GM18511 (cell line): ENCODE measurements around the gene MLXIP.

Experiments
- ATAC-seq: cut with Tn5 transposase; IDR thresholded peaks from one replicate; pipeline ENCODE4 v1.9.1; 2021; ENCODE audit warnings: mild to moderate bottlenecking, moderate library complexity; ENCODE audit not compliant: unreplicated experiment

MLXIP gene

DNA sequence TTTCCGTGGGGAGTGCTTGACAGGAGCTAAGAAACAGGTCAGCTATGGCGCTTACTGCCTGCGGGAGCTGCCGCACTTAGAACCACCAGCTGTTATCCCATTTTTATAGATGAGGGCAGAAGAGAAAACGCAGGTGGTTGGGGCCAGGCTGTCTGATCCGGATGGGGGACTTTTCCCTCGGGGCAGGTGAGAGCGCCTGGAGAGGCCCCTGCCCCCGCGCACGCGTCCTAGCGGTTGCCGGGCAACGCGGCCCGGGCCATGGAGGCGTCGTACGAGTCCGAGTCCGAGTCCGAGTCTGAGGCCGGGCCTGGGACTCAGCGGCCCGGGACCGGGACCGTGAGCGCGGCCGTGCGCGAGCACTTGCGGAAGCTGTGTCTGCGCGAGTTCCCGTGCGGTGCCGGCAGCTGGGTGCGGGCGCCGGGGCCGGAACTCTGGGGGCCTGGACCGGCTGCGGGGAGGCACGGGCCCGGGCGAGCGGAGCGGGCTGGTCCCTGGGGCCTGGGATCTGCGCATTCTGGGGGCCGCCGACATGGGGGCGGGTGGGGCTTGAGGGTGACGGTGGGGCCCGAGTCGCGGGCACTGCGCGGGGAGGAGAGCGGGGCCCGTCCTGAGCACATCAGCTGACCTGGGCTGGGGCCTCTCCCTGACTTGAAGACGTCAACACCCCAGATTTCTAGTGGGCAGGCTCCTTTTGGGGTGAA is 104.5 kb downstream of the MLXIP start, which contains the start of gene LRRC43:
Gene LRRC43 (plus strand): TSS at position 237 of the 701 bp plus-strand sequence. CDS start 22 bp downstream, at position 259.
- ATAC-seq = no peak

DNA sequence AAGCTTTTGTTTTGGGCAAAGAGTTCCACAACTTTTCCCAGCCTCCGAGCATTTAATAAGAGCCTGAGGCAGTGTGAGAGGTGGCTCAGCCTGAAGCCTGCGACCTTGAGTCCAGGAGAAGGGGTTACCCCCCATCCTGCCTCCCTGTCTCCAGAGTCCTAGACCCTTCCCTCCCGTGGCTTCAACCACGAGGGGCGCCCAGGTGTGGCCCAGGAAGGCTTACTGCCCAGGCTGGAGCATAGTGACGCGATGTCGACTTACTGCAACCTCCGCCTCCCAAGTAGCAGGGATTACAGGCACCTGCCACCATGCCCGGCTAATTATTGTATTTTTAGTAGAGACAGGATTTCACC is 105.0 kb downstream of the MLXIP start:
- no peak for ATAC-seq

DNA sequence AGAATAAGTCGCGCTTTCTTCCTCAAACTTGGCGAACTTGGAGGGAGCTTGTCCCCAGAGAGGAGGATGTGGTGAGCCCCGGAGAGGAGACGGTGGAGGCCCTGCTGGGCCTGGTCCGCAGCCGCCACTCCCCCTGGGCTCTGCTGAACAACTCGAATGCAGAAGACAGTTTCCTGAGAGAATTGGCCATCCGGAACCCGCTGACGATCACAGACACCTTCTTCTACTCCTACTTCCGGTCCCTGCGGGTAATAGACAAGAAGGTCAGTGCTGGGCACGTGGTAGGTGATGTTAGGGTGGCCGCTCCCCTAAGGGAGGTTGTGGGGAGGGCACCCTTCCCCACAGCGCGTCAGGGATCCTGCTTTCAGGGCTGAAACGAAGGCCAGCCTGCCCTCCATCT is 106.0 kb downstream of the MLXIP start:
- no peak for ATAC-seq

DNA sequence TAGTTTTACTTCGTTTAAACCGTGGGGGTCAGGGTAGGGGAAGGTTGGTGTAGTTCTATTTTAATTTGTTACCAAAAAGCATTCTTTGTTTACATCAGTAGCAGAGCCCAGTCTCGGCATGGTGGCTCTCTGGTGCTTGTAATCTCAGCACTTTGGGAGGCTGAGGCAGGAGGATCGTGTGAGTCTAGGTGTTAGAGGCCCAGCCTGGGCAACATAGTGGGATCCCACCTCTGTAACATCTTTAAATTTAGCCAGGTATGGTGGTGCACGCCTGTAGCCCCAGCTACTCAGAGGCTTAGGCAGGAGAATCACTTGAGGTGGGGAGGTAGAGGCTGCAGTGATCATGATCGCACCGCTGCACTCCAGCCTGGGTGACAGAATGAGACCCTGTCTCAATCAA is 106.5 kb downstream of the MLXIP start:
- no peak for ATAC-seq

DNA sequence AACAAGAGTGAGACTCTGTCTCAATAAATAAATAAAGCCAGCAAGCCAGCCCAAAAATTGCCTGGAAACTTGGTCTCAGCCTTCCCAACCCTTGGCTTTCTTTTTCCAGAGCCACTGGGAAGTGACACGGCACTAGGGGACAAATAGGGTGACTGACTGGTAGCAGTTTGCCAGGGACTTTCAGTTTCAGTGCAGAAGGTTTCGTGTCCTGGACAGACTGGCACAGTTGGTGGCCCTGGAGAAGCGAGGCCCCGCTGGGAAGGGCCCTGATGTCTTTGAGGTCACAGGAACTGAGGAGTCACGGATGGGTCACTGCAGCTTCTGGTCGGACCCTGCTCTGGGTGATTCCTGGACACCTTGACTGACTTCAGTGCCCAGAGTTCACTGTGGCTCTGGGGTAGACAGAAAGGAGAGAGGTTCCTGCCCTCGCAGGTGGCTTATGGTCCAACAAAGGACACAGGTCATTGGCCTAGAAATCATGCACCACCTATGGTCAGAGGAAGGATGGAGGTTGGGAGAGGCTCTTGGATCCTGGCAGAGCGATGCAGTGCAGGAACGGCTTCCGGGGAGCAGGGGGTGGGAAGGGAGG is 107.0 kb downstream of the MLXIP start:
- no peak for ATAC-seq

DNA sequence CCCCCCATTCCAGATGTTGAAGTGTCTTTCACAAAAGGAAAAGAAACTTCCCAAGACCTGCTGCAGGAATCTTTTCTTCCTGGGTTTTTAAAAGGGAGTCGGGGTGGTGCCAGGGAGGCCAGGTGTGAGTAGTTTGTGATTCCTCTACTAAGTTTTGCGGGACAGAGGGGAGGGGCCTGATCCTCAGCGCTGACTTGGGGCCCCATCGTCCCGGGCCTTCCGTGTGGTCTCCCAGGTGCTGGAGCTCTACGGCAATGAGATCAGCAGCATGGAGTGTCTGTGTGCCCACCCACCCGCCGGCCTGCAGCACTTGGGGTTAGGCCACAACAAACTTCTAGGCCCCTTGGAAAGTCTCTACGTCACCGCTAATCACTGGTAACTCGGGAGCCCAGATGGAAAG is 108.9 kb downstream of the MLXIP start:
- ATAC-seq = no peak

DNA sequence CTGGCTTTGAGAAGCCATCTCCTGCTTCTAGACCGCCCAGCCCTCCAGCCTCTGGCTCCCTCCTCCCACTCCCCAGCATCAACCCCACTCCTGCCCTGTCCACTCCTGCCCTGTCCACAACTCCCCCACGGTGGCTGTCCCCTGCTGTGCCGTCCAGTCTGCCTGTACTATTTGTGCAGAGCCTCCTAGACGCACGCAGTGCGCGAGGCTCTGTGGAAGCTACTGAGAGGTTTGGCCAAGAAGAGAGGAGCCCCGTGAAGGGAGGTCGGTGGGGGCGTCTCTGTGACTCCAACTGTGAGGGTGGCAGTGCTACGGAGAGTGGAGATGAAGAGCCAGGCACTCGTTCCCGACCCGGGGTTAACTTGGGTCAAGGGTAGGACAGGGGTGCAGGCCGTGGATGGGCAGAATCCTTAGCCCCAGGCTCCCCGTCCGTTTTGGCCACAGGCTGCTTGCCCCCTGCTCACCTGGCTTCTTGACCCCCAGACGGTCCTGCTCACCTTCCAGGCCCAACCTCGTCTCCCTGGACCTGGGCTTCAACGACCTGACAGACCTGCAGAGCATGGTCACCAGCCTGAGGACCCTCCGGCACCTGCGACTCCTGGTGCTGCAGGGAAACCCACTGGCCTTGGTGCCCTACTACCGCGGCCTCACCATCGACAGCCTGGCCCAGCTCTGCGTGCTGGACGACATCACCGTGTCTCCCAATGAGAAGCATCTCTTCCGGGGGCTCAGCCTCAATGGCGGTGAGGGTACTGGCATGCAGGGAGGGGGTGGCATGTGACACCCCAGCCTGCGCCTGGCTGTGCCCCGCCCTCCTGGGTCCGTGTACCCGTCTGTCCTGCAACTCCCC is 111.3 kb downstream of the MLXIP start:
- ATAC-seq = no peak

DNA sequence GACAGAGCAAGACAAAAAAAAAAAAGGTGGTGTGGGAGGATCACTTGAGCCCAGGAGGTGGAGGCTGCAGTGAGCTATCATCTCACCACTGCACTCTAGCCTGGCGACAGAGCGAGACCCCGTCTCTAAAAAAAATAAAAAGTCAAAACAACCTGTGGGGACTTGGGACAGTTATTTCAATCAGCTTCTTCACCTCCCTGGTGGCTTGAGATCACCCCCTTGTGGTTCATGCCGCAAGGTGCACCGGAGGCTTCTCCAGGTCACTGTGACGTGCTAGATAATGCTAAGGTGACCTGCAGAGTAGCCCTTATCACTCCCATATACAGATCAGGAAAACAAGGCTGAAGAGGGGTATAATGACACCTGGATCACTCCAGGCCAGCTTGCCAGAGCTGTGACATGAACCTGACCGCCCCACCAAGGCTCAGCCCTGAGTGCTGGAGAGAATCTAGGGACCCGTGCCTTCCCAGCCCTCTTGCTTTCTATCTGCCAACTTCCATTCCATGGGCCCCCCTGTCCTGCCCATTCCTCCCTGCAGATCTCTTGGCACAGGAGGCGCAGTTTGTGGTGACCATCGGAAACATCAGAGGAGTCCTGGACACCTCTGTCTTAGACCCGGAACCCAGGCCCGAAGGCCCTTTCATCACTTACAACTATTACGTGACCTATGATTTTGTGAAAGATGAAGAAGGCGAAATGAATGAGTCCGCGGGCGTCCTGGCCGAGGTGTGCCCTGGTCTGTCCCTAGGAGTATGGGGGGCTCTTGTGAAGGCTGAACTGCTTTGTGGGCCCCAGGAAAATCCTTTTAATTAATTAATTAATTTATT is 112.5 kb downstream of the MLXIP start:
- ATAC-seq = no peak

DNA sequence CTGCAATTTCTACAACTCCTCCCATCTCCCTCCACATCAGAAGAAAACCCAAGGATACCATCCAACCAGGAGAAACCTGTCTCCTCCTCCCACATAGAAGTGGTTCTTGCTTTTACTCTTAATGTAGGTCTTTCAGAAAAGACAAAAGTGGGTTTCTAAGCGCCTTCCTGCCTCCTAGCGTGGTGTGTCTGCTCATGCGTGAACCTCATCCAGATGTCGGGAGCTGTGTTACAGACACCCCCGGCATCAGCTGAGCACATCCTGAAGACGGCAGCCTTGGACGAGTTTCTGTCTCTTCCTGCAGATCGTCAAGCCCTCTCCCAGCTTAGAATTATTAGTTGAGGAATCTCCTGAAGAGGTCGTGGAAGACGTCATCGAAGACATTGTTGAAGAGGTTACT is 113.9 kb downstream of the MLXIP start:
- ATAC-seq = no peak

DNA sequence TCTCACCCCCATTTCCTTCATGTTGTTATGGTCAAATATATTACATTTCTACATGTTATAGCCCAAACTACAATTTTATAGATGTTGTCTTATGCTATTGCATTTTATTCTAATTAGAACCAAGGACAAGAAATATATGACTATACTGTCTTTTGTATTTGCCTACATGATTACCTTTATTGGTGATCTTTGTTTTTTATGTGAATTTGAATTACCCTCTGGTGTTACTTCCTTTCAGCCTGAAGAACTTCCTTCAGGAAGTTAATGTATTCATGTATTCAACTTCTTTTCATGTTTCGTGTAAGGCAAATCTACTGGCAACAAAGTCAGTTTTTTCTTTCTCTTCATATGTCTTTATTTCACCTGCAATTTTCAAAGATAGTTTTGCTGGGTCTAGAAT is 116.2 kb downstream of the MLXIP start:
- no peak for ATAC-seq

DNA sequence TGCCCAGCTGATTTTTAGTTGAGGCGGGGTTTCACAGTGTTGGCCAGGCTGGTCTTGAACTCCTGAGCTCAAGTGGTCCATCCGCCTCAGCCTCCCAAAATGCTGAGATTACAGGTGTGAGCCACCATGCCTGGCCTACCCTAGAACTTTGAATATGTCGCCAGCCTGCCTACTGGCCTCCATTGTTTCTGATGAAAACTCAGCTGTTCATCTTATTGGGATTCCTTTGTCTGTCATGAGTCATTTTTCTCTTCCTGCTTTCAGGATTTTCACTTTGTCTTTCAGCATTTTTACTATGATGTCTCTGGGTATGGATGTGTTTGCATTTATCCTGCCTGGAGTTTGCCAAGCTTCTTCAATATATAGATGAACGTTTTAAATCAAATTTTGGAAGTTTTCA is 116.8 kb downstream of the MLXIP start:
- ATAC-seq = no peak
